ENCODE results near the gene NUP58.

Gene NUP58

GRCh38 chr13:25378528-25378927, 77.1 kb downstream of the NUP58 start:
- DNase-seq: no peak

GRCh38 chr13:25379011-25379410, 77.6 kb downstream of the NUP58 start:
- DNase-seq: no peak

DNA sequence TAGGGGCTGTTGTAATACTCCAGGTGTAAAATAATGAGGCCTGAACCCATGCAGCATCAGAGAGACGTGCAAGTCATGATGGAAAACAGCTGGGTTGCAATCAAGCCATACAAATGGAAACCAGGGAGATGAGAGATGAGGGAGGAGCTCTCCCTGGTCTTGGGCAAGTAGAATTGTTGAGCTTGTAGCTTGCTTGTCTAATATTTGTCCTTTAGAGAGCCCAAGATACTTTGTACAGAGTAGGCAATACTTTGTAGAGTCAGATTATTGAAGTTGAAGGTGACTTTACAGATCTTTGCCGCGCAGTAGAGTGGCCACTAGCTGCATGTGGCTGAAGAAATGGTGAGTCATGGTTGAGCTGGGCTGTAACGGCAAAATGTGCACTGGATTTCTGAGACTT, 78.7 kb downstream of the NUP58 start:
- DNase-seq: no peak

DNA sequence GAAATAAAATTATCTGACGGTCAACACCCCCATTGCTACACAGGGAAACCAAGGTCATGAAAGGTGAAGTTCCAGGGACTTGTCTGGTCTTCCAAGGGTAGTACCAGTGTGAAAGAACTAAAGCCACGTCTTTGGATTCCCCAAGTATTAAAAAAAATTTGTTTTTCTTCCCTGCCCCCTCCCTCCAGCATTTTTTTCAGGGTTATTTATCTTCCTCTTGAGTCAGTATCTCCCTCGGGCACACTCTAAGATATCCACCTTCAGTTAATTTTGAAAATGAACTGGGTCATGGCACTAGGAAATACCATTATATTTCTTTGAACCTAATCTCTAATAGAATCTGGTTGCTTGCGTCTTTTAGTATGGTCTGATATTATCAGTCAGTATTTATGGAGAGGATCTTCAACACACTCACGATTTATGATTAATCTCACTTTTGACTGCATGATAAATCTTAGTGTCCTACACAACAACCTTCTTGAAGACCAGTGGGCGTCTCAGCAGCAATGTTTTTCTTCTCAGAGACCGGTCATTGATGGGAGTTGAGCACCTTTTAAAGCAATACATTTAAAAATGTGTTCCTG, 79.4 kb downstream of the NUP58 start:
- DNase-seq: no peak

- DNase-seq: no peak
Measured at GRCh38 chr13:25384758-25385410, 83.5 kb downstream of the NUP58 start.

GRCh38 chr13:25391932-25392331, 90.5 kb downstream of the NUP58 start:
- DNase-seq: no peak

Data from CD4-positive, alpha-beta T cell treated with Interleukin-21 for 1 hour (primary cell).